SHP77 (cell line): ENCODE measurements around the gene SEC22B.
"Not testable (repeated sequence)": the region's sequence is repeated elsewhere in the genome, so short reads cannot be mapped to it uniquely, and the experiment has no call there.

ENCODE experiments used
- DNase-seq, 2 experiments: peaks; one replicate each; lab custom pipeline; 2025; lab: John Stamatoyannopoulos, UW

Gene SEC22B

DNA sequence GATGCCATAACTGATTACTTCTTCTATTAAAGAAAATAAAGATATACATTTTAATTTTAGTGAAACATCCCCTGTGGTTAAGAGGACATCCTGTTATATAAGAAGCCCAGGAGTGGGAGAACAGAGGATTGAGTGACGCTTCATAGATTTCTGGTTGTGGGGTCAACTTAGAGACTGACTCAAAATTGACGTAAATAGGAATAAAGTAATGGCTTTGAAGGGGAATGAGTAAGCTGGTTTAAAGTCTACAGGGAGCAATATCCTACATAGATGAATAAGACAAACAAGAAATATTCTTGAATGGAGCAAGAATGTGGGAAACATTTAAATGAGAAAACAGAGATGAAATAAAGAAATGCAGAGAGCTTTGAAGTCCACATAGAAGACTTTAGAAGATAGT is 60.2 kb downstream of the SEC22B start:
- DNase-seq = not testable (repeated sequence)

- not testable (repeated sequence) for DNase-seq
These were observed 63.2 kb downstream of the SEC22B start for GRCh38 chr1:120113134-120113533.

GRCh38 chr1:120112212-120112611 is 64.1 kb downstream of the SEC22B start:
- not testable (repeated sequence) for DNase-seq

- not testable (repeated sequence) for DNase-seq
These were observed 64.5 kb downstream of the SEC22B start for GRCh38 chr1:120111771-120112170.

- DNase-seq = not testable (repeated sequence)
These were observed 65.3 kb downstream of the SEC22B start for GRCh38 chr1:120111008-120111407.

GRCh38 chr1:120109656-120110055 is 66.7 kb downstream of the SEC22B start:
- DNase-seq = not testable (repeated sequence)

DNA sequence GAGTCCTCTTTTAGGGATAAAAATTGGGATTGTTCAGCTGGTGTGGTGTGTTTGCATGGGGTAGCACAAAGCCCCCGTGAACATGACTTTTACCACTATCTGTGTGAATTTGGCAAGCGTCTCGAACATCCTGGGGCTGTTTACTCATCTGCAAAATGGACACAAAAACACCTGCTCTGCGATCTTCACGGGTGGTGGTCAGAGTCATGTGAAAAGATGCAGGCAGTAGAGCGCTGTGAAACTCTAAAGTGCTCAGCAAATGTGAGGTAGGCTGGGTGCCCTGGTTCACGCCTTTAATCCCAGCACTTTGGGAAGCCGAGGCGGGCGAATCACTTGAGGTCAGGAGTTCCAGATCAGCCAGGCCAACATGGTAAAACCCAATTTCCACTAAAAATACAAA is 67.1 kb downstream of the SEC22B start:
- not testable (repeated sequence) for DNase-seq

GRCh38 chr1:120105288-120105687 is 71.0 kb downstream of the SEC22B start:
- not testable (repeated sequence) for DNase-seq

GRCh38 chr1:120103768-120104167 is 72.6 kb downstream of the SEC22B start:
- not testable (repeated sequence) for DNase-seq

DNA sequence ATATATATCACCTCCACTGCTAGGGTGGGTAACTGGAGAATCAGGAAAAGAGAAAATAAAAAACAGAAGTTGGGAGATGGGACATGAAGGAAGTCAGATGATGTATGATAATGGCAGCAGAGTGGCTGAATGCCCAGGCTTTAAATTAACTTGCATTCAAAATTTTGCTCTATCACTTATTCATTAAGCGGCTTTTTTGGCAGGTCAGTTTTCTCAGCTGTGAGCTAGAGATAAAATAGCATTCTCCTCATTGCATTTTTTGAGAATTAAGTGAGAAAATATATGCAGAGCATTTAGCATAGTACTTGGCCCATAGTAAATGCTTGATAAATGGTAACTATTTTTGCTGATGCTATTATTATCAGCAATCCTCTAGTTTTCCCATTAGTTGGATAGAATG is 74.7 kb downstream of the SEC22B start:
- not testable (repeated sequence) for DNase-seq
